SW480 (cell line): ENCODE measurements around the gene MAPKAP1.
"Not testable (repeated sequence)": the region's sequence is repeated elsewhere in the genome, so short reads cannot be mapped to it uniquely, and the experiment has no call there.

Experiments
- DNase-seq: peaks from one replicate; pipeline ENCODE4 v3.0.0-alpha.2; 2016; ENCODE audit warnings: low spot score

MAPKAP1 gene

DNA sequence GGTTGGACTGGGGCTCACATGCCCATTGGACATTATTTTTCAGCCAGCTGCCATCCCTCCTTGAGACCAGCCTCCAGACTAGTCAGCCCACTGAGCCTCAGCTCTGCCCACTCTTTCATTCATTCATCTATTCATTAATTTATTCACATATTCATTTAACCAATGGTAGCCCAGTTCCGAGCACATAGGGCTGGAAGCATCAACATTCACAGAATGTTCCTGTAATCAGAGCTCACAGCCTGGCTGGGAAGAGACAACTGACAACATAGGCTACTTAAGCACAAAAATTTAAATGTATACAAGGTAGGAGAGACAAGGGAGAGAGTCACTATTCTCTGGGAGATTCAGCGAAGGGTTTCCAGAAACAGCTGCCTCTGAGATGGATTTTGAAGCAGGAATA is 23.2 kb upstream of the MAPKAP1 start:
- no peak for DNase-seq

DNA sequence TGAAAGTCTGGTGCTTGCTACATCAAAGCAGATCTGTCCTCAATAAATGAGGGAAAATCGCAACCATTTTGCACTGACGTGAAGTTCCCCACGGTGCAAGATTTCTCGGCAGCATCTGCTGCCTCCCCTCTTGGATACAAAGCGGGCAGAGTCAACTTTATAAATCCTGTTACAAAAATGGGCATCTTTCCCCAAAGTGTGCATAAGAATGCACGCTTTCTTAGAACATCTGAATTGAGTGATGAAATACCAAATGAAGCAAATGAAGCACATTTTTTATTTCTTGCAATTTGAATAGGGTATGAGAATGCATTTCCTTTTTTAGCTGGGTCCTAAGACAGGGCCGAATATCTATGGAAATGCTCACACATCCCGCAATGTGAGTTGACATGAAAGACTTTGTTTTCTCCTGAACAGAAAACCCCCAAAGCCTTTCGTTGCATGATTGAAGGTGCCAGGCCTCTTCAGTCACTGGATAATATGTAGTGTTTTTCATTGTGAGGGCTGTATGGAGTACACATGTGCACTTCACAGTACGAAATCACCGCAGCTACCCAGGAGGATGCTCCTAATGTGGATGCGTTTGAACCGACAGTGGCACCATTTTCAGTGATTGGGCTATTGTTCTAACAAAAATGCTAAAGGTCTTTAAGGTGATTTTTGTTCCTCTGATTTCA is 19.6 kb upstream of the MAPKAP1 start:
- DNase-seq = no peak

DNA sequence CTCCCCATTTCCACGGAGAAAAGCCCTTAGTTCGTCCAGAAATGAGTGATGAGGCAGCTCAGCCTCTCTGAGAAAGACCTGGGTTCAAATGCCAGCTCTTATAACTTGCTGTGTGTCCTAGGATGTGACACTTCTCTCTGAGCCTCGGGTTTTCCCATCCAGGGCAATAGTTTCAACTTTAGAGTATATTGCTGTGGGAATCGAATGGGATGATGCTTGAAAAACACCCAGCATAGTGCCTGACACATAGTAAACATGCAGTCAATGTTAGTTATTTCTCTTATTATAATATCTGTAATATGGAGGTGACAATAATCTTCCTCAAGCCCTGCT is 430 bp upstream of the MAPKAP1 start:
- DNase-seq = no peak

DNA sequence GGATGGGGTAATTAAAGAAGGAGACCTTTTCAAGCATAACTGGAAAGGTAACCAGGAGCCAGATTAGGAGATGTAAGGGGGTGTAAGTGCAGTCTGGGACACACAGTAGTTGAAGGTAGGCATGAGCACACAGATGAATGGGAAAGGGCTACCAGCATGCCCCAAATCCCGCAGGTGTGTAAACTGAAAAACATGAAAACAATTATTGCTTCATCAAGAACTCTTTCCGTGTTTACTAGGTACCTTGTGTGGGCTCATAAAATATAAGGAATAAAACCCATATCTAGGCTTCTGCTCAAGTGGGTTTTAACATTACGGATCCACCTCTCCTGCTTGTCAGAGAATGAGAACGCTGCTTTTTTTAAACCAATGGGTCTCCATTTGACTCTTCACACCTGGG is 1.1 kb downstream of the MAPKAP1 start:
- no peak for DNase-seq

DNA sequence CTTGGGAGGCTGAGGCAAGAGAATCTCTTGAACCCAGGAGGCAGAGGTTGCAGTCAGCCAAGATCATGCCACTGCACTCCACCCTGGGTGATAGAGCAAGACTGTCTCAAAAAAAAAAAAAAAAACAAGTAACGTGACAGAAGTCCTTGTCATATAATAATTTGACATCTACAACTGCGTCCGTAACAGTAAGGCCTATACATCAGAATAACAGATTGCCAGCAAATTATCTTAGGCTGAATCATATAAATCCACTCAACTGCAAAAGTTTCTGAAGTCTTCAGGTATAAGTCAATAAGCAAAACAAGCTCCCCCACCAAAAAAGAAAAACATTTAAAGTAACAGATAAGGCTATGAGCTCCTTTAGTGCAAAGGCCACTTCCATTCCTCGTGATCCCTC is 3.3 kb downstream of the MAPKAP1 start:
- no peak for DNase-seq

DNA sequence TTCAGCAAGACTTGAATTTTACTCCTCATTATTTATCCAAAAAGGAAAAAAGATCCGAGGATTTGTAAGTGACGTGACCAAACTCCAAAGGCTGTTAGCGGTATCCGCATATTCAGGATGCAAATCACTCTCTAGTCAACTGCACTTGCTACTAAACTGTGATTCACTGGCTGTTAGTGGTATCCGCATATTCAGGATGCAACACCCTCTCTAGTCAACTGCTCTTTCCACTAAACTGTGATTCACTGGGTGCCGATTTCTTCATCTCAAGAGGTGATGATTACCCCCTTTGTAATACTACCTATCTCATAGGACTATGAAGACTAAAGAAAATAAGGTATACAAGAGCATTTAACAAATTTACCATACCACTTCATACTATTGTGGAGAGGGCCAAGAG is 5.7 kb downstream of the MAPKAP1 start:
- no peak for DNase-seq

DNA sequence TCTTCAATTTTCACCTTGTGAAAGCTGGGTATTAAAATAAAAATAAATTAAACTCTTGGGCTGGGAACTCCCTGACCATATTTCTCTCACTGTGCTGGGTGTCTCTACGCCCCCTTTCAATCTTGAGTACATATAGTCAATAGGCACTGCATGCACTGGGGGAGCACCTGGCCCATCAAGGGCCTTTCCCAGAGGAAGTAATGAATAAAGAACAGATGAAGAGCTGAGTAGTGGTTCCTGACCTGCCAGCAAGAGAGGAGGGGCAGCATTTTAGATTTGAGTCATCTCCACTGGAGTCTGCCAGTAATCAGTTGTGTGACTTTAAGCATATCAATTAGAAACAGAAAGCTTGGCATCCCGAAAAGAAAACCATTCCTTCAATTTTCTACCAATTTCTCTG is 6.2 kb downstream of the MAPKAP1 start:
- no peak for DNase-seq

DNA sequence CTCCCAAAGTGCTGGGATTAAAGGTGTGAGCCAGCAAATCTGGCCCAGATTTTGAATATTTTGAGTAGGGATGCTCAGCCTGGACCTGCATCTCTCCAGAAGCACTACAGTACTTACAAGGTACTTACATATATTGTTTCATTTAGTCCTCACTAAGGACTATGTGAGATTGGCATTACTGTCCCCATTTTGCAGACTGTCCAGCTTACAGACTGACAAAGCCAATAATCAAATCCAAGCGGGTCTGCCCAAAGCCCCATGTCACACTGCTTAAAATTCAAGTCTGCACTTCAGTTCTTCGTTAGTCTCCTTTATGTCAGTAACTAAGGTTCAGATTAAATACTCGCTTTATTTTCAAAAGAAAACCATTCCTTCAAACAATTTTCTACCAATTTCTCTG is 7.1 kb downstream of the MAPKAP1 start:
- DNase-seq = no peak

DNA sequence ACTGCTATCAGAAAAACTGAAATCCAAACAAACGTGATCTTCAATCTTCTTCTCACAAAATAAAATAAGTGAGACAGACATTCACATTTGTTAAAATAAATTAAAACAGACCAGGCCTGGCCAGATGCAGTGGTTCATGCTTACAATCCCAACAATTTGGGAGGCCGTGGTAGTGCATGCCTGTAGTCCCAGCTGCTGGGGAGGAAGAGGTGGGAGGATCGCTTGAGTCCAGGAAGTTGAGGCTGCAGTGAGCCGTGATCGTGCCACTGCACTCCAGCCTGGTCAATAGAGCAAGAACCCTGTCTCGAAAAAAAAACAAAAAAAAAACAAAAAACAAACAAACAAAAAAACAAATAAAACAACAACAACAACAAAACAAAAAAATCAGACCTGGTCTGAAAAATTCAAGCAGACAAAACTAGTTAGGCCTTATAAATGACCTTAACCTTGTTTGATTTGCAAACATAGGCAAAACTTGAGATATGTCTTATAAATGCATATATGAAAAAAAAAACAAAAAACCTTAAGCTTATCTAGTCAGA is 10.8 kb downstream of the MAPKAP1 start:
- DNase-seq = no peak

DNA sequence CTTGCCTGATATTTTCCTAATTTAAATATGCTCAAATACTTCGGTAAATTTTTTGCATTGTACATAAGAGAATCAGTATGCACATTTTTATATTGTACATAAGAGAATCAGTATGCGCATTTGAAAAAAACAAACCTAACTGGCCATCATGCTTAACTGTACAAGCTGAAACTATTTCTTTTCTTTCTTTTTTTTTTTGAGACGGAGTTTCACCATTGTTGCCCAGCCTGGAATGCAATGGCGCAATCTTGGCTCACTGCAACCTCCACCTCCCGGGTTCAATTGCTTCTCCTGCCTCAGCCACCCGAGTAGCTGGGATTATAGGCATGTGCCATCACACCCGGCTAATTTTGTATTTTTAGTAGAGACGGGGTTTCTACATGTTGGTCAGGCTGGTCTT is 11.5 kb downstream of the MAPKAP1 start:
- DNase-seq = not testable (repeated sequence)

DNA sequence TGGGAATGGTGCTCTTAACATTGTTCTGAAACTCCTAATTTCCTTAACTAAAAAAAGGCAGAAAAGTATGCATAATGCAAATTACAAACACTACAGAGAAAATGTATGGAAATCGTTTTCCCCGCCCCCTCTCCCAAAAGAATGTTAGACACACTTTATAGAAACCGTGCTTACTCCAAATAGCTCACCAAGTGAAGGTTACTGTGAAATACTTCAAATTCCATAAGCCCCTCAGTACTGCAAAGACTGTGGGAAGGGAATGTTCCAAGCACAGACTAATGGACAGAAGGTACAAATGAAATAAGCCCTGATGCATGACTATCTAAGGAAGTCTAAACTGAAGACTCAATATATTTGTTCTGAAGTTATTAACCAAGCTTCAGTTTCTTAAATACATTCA is 12.5 kb downstream of the MAPKAP1 start:
- no peak for DNase-seq

DNA sequence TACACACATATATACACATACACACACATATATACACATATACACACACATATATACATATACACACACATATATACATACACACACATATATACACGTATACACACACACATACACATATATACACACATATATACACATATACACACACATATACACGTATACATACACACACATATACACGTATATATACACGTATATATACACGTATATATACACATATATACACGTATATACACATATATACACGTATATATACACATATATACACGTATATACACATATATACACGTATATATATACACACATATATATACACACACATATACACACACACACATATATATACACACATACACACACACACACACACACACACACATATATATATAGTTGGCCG is 13.5 kb downstream of the MAPKAP1 start:
- not testable (repeated sequence) for DNase-seq

DNA sequence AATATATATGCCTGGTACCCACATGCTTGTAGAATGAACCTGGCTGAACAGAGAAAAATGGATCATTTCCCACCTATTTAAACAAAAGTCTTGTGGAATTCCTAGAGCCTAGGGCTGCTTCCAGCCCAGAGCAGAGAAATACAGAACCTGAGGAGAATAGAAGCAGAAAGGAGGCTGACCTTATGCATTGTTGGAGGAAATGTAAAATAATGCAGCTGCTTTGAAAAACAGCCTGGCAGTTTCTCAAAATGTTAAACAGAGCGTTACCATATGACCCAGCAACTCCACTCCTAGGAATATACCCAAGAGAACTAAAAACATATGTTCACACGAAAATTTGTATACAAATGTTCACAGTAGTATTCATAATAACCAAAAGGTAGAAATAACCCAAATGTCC is 15.1 kb downstream of the MAPKAP1 start:
- DNase-seq = no peak

DNA sequence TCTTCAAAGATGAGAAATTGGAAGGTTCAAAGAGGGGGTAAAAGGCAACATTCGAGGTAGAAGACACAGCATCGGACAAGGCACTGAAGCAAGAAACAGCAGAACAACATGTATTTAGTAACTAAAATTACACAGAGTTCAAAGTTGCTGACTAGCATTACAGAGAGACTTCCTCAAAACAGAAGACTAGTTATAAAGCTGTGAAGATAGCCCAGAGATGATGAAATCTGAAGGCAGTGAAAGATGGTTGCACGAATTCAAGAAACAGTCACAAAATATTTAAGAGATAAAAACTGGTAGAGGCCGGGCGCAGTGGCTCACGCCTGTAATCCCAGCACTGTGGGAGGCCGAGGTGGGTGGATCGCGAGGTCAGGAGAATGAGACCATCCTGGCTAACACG is 16.3 kb downstream of the MAPKAP1 start:
- DNase-seq = no peak

DNA sequence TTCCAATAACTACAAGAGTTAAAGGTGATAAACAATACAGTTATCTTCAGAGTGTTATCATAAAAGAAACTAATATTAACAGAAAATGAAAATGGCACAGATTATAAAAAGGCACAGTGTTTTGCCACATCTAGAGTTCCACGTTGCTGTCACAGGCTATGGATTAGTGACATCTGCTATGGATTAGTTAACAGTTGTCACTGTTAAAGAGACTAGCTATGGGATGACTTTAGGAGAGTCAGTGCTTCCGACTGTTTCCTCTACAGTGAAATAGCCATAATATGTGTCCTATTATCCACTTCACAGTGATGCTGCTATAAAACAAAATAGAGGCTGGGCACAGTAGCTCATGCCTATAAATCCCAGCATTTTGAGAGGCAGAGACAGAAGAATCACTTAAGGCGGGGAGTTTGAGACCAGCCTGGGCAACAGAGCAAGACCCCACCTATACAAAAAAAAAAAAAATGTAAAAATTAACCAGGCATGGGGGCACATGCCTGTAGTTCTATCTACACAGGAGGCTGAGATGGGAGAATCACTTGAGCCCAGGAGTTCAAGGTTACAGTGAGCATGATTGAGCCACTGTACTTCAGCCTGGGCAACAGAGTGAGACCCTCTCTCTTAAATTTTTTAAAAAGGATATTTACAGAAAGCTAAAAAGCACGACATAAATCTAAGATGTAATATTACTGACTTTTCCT is 19.7 kb downstream of the MAPKAP1 start:
- no peak for DNase-seq

DNA sequence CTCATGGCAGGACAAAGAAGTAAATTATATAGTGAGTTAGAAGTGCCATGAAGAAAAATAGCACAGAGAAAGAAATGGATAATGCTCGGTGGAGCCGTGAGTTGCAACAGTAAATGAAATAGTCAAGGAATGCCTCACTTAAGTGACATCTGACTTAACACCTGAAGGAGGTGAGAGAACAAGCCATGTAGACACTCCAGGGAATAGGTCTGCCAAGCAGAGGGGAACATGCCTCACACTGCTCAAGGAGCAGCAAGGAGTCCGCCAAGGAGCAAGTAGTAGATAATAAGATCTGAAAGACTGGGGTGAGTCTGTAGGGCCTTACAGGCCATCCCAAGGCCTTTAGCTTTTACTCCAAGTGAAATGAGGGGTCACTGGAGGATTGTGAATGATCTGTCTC is 21.8 kb downstream of the MAPKAP1 start:
- no peak for DNase-seq

DNA sequence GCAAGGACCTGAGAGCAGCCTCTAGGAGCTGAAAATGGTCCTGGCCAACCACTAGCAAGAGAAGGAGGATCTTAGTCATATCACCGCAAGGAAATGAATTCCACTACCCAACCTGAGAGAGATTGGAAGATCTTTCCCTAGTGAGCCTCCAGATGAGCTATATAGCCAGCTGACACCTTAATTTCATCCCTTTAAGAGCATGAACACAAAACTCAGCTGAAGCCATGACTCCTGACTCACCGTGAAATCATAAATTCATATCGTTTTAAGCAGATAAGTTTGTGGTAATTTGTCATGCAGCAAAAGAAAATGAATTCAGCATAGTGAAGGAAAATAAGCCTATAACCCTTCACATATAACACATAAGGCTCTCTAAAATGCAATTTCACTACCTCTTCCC is 23.5 kb downstream of the MAPKAP1 start:
- DNase-seq = no peak

DNA sequence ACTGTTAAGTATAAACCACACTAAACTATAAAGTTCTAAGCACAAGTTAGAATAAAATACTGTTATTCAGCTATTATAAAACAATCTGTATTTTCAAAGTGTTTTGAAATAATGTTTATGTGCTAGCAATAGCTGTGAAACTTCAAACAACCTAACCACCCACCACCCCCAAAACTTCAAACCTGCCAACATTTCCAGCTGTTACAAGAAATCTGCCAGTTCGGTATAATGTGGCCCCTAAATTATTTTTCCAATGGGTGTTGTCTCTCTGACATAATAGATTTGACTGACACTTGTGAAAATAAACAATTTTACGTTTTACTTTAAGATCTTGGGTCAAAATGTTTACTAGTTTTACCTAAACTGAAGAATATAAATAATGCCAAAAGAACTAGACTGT is 24.7 kb downstream of the MAPKAP1 start:
- no peak for DNase-seq

DNA sequence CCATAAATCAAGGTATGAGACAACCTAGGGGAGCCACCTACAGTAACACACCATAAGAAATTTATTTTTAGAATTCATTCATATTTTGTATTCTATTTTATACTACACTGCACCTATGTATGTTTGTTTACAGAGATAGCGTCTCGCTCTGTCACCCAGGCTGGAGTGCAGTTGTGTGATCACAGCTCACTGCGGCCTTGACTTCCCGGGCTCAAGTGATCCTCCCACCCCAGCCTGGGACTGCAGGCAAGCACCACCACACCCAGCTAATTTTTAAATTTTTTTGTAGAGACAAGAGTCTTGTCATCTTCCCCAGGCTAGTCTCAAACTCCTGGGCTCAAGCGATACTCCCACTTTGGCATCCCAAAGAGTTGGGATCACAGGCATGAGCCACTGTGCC is 25.4 kb downstream of the MAPKAP1 start:
- DNase-seq = no peak

DNA sequence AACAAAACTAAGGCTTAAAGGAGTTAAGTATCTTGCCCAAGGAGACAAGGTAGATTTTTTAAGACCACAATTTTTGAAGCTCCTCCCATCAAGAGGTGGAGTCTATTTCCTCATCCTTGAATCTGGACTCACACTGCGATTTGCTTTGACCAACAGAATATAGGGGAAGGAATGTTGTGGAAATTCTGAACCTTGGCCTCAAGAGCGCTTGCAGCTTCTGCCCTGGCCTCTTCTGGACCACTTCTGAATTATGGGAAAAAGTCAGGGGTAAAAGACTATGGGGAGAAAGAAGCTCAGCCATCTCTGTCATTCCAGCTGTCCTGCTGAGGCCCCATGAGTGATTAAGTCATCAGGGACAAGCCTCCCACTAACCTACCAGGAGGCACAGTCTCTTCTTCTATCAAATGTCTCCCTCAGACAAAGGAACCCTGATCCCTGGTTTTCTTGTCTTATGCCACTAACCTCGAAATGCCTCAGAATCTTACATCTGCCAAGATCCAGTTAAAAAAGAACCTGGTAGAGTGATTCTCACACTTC is 25.9 kb downstream of the MAPKAP1 start:
- DNase-seq = no peak

DNA sequence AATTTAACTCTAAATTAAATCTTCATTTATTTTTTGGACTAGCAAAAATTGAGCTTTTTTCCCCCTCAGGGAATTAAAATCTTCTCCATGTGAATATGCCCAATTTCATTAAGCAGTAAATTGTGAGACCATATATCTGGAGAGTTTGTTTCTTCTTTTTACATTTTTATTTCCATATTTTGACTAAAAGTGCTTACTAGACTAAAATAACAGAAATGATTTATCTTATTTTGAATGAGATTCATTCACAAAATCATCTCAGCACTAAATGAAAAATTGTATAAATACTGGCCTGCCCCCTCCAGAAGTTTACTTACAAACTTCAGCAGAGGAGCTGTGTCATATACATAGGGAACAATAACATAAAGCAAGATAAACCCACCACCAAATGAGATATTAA is 26.6 kb downstream of the MAPKAP1 start:
- DNase-seq = no peak

DNA sequence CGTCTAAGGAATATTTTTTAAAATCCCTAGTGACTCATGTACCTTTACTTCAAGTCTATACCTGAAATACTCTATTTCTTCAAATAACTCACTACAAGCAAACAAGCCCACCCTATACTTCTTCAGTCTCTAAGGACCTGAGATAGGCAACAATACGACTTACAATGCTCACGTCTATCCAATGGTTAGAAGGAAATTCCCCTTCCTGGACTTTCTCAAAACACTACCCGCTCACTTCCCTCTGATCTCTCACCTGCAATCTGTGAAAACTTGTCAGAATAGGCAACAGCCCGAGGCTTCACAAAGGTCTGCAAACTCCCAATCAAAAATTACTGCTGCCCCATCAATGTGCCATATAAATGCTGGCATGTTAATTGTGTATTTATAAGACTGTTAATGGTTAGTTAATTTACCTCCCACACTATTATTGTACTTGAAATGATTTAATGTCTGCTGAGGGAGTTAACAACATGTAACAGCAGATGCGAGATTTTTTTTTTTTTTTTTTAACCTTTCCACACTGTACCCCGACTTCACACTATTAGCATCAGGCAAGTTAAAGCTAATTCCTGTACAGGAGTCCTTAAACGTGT is 27.3 kb downstream of the MAPKAP1 start:
- DNase-seq = no peak
